ENCODE results near the gene PDE4B. TPM values are rescaled to one million over a fixed set of nuclear protein-coding genes. Genes with fewer than 3 reads are reported as not detected.

PDE4B gene
- total and polyA plus RNA-seq, 10 of the 15 experiments (the other 5 are each of a cell fraction or from before 2014, with no cell fraction given): 3.0 to 13.2 (median 5.7) TPM

DNA sequence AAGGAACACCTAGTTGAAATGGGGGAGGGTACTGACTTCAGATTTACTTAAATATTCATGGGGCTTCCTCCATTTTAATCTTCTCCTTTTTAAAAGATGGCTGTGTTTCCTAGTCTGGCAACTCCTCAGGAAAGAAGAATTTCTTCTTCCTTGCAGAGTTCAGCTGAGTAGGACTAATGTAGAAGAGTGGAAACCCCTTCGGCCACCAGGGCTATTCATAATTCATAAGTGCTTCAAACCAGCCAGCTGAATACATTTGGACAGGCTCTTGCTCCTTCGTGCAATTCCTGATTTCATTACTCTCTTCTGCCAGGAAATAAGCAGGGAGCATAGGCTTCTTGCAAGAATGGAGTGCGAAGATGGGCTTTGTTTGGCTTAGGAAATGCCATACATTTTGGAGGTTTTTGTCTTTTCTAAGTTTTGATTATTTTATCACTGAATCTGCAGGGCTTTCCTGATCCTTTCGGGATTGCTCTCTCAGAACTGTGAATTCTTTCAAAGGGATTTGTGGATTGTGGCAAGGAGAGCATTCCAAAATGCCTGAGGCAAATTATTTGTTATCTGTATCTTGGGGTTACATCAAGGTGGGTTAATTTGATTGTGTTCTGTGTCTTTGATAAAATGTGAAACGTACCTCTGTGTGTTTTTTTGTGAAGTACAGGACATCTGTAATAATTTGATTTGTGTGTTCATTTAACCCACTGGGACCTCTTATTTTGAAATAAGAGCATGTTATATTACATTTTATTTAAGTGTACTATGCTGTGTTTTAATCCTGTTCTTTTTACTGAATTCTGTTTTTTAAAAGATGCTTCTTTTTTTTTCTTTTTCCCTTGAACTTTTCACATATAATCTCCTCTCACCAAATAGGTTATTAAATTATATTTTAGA, 561.9 kb downstream of the PDE4B start (continued):
- TF ChIP-seq SUZ12 (IDR thresholded peaks at IDR 0.05; ENCODE audit: unreplicated experiment) (no peak), ASH2L (IDR thresholded peaks at IDR 0.05; ENCODE audit: borderline replicate concordance, low read depth) (no peak), CHD4 (IDR thresholded peaks at IDR 0.05) (no peak), MTA3 (IDR thresholded peaks at IDR 0.05; ENCODE audit: borderline replicate concordance, low read length) (no peak), KLF5 (IDR thresholded peaks at IDR 0.05; ENCODE audit: partially characterized antibody) (no peak), CREM (IDR thresholded peaks at IDR 0.05; ENCODE audit: low read depth) (no peak), DPF2 (IDR thresholded peaks at IDR 0.05) (no peak), SREBF2 (IDR thresholded peaks at IDR 0.05; ENCODE audit: low read length) (no peak)
- TF ChIP-seq, protein P1, sequence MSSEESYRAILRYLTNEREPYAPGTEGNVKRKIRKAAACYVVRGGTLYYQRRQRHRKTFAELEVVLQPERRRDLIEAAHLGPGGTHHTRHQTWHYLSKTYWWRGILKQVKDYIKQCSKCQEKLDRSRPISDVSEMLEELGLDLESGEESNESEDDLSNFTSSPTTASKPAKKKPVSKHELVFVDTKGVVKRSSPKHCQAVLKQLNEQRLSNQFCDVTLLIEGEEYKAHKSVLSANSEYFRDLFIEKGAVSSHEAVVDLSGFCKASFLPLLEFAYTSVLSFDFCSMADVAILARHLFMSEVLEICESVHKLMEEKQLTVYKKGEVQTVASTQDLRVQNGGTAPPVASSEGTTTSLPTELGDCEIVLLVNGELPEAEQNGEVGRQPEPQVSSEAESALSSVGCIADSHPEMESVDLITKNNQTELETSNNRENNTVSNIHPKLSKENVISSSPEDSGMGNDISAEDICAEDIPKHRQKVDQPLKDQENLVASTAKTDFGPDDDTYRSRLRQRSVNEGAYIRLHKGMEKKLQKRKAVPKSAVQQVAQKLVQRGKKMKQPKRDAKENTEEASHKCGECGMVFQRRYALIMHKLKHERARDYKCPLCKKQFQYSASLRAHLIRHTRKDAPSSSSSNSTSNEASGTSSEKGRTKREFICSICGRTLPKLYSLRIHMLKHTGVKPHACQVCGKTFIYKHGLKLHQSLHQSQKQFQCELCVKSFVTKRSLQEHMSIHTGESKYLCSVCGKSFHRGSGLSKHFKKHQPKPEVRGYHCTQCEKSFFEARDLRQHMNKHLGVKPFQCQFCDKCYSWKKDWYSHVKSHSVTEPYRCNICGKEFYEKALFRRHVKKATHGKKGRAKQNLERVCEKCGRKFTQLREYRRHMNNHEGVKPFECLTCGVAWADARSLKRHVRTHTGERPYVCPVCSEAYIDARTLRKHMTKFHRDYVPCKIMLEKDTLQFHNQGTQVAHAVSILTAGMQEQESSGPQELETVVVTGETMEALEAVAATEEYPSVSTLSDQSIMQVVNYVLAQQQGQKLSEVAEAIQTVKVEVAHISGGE (CRISPR knock-in tag; IDR thresholded peaks at IDR 0.05): no peak

All from GM12878 (cell line).